Head of caudate nucleus (tissue), 42 donors: Measurements from ENCODE around the gene C1S.
"Not testable (repeated sequence)": the region's sequence is repeated elsewhere in the genome, so short reads cannot be mapped to it uniquely, and the experiment has no call there.

Experiments
- DNase-seq, 42 donors: peaks; one replicate each; pipeline versions ENCODE4 v3.0.0 to v3.0.0-alpha.2; 2020 to 2021; ENCODE audit warnings: mixed read lengths in 7 of 42
- intact Hi-C: fragments of 100-400 bp; cut with DNase I; formaldehyde crosslinking; loops from one replicate; pipeline ENCODE4 v1.15.0; 2022

The C1S gene

DNA sequence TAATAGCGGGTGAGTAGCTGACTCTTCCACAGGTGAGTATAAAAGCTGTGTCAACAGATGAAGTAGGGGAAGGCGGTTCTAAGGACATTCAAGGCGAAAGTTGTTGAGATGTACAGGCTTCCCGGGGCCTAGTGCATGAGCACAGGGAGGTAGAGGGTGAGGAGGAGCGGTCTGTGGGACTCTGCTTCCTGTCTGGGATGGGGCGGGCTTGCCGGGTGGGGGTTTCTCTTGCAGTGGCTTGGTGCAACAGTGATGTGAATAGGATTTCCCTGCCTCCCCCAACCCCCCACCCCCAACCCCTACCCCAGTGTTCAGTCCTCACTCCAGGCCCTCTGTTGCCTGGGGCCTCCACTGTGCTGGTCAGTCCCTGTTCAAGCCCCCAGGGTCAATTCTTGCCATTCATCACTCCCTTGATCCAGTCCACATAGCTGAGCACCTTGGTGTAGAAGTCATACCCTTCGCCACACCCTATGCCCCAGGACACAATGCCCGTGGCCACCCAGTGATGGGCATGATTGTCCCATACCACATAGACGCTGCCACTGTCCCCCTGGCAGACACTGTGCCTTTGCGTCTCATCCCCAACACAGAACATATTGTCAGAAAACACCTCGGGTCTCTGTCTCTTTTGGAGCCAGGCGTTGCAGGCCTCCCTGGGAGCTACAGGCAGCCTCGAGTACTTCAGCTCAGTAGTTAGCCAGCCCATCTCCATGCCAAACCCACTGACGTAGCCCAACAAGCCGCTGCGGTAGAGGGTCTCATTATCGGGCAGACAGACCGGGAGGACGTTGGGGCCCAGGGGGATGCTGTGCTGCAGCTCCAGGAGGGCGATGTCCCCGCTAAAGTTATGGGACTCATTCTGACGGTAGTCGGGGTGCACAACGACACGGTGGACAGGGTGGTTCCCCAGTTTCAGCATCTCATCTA lies 35.8 kb downstream of the C1S start:
- no peak for DNase-seq
- intact Hi-C loops: loop anchor here (10.0 kb wide), 1 partner anchor 81 kb away; the partner anchor contains the start of gene LPCAT3

DNA sequence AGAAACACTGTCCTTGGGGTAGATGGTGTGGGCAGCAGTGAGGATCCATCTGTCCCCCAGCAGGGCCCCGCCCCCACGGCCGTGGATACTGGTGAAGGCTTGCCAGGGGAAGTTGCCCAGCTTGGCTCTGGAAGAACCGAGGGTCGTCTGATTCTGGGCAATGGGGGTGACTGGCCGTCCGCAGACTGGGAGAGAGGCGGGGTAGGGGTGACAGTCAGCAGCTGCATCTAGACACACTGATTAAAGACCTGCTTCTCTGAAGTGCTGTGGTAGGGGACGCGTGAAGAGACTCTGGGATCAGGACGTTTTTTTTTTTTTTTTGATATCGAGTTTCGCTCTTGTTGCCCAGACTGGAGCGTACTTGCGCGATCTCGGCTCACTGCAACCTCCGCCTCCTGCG lies 36.5 kb downstream of the C1S start:
- no peak for DNase-seq
- intact Hi-C loops: loop anchor here (10.0 kb wide), 1 partner anchor 82 kb away; the partner anchor contains the start of gene LPCAT3

GRCh38 chr12:7099290-7099996 lies 38.9 kb downstream of the C1S start:
- no peak for DNase-seq
- intact Hi-C loops: loop anchor here (10.0 kb wide), 1 partner anchor 85 kb away; the partner anchor contains the start of gene LPCAT3

GRCh38 chr12:7100239-7100638 lies 39.7 kb downstream of the C1S start:
- DNase-seq: no peak
- intact Hi-C loops: no loop called here

DNA sequence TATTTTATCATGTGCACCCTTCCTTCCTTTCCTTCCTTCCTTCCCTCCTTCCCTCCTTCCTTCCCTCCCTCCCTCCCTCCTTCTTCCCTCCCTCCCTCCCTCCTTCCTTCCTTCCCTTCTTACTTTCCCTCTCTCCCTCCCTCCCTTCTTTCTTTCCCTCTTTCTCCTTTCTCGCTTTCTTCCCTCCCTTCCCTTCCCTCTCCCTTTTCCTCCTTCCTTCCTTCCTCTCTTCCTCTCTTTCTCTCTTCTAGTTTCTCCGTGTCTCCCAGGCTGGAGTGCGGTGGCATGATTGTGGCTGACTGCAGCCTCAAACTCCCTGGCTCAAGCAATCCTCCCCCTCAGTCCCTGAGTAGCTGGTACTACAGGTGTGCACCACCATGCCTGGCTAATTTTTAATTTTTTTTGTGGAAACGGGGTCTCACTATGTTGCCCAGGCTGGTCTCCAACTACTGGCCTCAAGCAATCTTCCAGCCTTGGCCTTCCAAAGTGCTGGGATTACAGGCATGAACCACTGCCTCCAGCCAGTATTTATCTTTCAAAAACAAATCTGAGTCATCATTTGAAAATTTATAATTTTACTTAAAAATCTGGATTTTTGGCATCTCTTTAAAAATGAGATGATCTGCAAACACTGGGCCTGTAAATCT lies 40.7 kb downstream of the C1S start:
- DNase-seq: no peak
- intact Hi-C loops: no loop called here

- DNase-seq: peak in 2 of 42 donors; percentile 17 to 18
- intact Hi-C loops: no loop called here
These were observed 41.2 kb downstream of the C1S start for GRCh38 chr12:7101694-7102131.

GRCh38 chr12:7102582-7102981 lies 42.1 kb downstream of the C1S start:
- no peak for DNase-seq
- intact Hi-C loops: no loop called here

- peak in 1 of 42 donors; percentile 24 for DNase-seq
- intact Hi-C loops: no loop called here
These were observed 43.5 kb downstream of the C1S start for GRCh38 chr12:7103837-7104584.

DNA sequence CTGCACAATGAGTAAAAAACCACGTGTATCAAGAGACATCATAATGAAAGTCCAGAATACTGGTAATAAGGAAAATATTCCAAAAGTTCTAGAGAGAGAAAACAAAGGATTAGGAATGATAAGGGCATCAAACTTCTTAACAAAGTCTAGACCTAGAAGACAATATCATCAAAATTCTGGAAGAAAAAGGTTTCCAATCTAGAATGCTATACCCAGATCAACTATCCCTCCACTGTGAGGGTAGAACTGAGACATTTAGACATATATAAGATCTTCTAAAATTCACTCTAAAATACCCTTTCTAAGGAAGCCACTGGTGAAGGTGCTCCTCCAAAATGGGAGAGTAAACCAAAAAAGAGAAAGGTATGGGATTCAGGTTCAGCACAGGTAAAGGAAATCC lies 45.6 kb downstream of the C1S start:
- no peak for DNase-seq
- intact Hi-C loops: no loop called here

DNA sequence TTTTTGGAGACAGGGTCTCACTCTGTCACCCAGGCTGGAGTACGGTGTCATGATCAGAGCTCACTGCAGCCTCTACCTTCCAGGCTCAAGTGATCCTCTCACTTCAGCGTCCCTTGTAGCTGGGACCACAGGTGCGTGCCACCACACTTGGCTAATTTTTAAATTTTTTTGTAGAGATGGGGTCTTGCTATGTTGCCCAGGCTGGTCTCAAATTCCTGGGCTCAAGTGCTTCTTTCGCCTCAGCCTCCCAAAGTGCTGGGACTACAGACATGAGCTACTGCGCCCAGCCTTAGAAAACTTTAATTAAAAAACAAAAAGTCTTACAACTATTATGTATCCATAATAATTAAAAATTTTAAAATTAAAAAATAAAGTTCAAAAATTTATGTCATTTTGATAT lies 46.7 kb downstream of the C1S start:
- intact Hi-C loops: not testable (repeated sequence)
- peak in 1 of 42 donors; percentile 2 for DNase-seq

DNA sequence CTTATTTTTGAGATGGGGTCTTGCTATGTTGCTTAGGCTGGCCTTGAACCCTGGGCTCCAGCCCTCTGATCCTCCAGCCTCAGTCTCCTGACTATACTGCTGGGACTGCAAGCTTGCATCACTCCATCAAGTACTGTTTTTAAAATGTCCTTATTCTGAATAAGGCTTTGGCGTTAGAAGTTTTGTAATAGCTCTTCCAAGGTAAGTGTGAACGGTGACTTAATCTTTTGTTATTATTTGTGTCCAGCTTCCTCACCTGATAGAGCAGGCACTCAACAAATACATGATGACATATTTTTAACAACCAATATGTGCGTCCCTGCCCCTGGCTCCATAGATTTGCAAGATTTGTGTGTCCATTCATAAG lies 47.1 kb downstream of the C1S start:
- intact Hi-C loops: no loop called here
- DNase-seq: peak in 1 of 42 donors; percentile 31

- intact Hi-C loops: no loop called here
- peak in 25 of 42 donors; percentile 18 to 59 (median 38) for DNase-seq
These were observed 47.7 kb downstream of the C1S start for GRCh38 chr12:7108003-7108795.

- peak; percentile 58 to 93 (median 85) for DNase-seq
- intact Hi-C loops: no loop called here
These were observed 48.5 kb downstream of the C1S start, which contains the start of gene C1RL for GRCh38 chr12:7108796-7109571. TSS of gene C1RL (minus strand) at chr12:7109214. CDS start at chr12:7109180, 34 bp downstream.

GRCh38 chr12:7109572-7109920 lies 49.0 kb downstream of the C1S start:
- peak in 1 of 42 donors; percentile 23 for DNase-seq
- intact Hi-C loops: no loop called here

DNA sequence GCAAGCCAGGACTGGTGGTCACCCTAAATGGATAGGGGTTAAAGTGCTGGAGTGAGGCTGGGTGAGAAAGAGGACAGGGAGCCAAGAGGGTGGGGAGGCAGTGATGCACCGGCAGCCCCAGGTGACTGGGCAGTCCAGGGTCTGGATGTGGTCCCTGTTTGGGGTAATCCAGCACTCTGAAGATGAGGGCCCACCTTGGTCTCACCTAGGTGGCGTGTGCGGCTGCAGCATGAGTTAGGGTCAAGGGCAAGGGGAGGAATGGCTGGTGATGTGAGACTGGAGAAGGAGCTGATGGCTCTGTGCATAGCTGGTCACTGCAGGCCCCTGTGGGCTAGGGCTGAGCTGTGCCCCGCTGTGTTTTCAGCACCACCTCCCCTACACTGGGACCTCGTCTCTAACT lies 50.1 kb downstream of the C1S start:
- intact Hi-C loops: loop anchor here (5.0 kb wide), 1 partner anchor 163 kb away; no protein-coding TSS in a partner anchor
- DNase-seq: peak in 1 of 42 donors; percentile 9

GRCh38 chr12:7112041-7112440 lies 51.5 kb downstream of the C1S start:
- DNase-seq: no peak
- intact Hi-C loops: loop anchor here (5.0 kb wide), 1 partner anchor 165 kb away; no protein-coding TSS in a partner anchor

- DNase-seq: peak in 14 of 42 donors; percentile 18 to 62 (median 34)
- intact Hi-C loops: loop anchor here (5.0 kb wide), 1 partner anchor 166 kb away; no protein-coding TSS in a partner anchor
These were observed 52.9 kb downstream of the C1S start for GRCh38 chr12:7113389-7113871.
